Iris pigment epithelial cell (primary cell): Measurements from ENCODE around the gene PGGT1B.
"Not testable (repeated sequence)": the region's sequence is repeated elsewhere in the genome, so short reads cannot be mapped to it uniquely, and the experiment has no call there.

Source experiments
- DNase-seq: peaks from one replicate; pipeline ENCODE4 v3.0.0-alpha.2; 2011; ENCODE audit warnings: low read depth

Gene PGGT1B

GRCh38 chr5:115260248-115260647 lies 2.4 kb downstream of the PGGT1B start:
- DNase-seq: no peak

- DNase-seq: peak; percentile 41
These were observed 4.7 kb downstream of the PGGT1B start for GRCh38 chr5:115257981-115258380.

- DNase-seq: not testable (repeated sequence)
These were observed 13.3 kb downstream of the PGGT1B start for GRCh38 chr5:115249379-115249778.

GRCh38 chr5:115246361-115246991 lies 16.2 kb downstream of the PGGT1B start:
- peak; percentile 38 for DNase-seq

GRCh38 chr5:115243412-115243811 lies 19.3 kb downstream of the PGGT1B start:
- peak; percentile 63 for DNase-seq

GRCh38 chr5:115241881-115242642 lies 20.6 kb downstream of the PGGT1B start:
- DNase-seq: peak; percentile 23

- DNase-seq: no peak
These were observed 25.6 kb downstream of the PGGT1B start for GRCh38 chr5:115237066-115237465.

- no peak for DNase-seq
These were observed 26.1 kb downstream of the PGGT1B start for GRCh38 chr5:115236599-115236998.

GRCh38 chr5:115231598-115231997 lies 31.1 kb downstream of the PGGT1B start:
- DNase-seq: no peak

- no peak for DNase-seq
These were observed 33.1 kb downstream of the PGGT1B start for GRCh38 chr5:115229606-115230005.

GRCh38 chr5:115227281-115227680 lies 35.4 kb downstream of the PGGT1B start:
- DNase-seq: no peak

- DNase-seq: peak; percentile 12
These were observed 48.1 kb downstream of the PGGT1B start for GRCh38 chr5:115214541-115214940.

- no peak for DNase-seq
These were observed 53.4 kb downstream of the PGGT1B start for GRCh38 chr5:115209279-115209678.

- no peak for DNase-seq
These were observed 59.7 kb downstream of the PGGT1B start for GRCh38 chr5:115202952-115203351.

- no peak for DNase-seq
These were observed 66.5 kb downstream of the PGGT1B start for GRCh38 chr5:115196161-115196560.

GRCh38 chr5:115194676-115195075 lies 68.0 kb downstream of the PGGT1B start:
- DNase-seq: no peak

GRCh38 chr5:115193295-115193694 lies 69.4 kb downstream of the PGGT1B start:
- DNase-seq: no peak

- DNase-seq: no peak
These were observed 70.6 kb downstream of the PGGT1B start for GRCh38 chr5:115192098-115192497.

GRCh38 chr5:115191474-115192031 lies 71.1 kb downstream of the PGGT1B start:
- no peak for DNase-seq

- DNase-seq: no peak
These were observed 72.3 kb downstream of the PGGT1B start for GRCh38 chr5:115190388-115190787.

- no peak for DNase-seq
These were observed 72.8 kb downstream of the PGGT1B start for GRCh38 chr5:115189866-115190265.

GRCh38 chr5:115186794-115187193 lies 75.9 kb downstream of the PGGT1B start:
- DNase-seq: no peak

- DNase-seq: peak; percentile 45
These were observed 77.9 kb downstream of the PGGT1B start for GRCh38 chr5:115184770-115185169.
